Endothelial cell of umbilical vein (primary cell): Measurements from ENCODE around the gene PTPRD.

ENCODE experiments used
- CTCF ChIP-seq, 2 donors: IDR thresholded peaks; 1 replicate in 1 of 2; 2 replicates in 1 of 2; pipeline ENCODE4 v1.5.1; 2011; ENCODE audit warnings: low read length in 2 of 2, mild to moderate bottlenecking in 2 of 2, moderate library complexity in 2 of 2, control low read depth in 1 of 2, inconsistent platforms in 1 of 2, low read depth in 1 of 2; ENCODE audit not compliant: insufficient read depth in 1 of 2; ENCODE audit errors: extremely low read depth in 1 of 2
- FOS ChIP-seq: IDR thresholded peaks from 2 replicates; pipeline ENCODE4 v1.6.1; 2011; ENCODE audit warnings: mild to moderate bottlenecking, low read length, moderate library complexity, borderline replicate concordance; ENCODE audit not compliant: insufficient read depth
- POLR2A ChIP-seq: IDR thresholded peaks from 2 replicates; pipeline ENCODE4 v1.6.1; 2012; ENCODE audit warnings: low read depth, mild to moderate bottlenecking, control low read depth, low read length
- POLR2AphosphoS5 ChIP-seq: IDR thresholded peaks from 2 replicates; pipeline ENCODE4 v1.6.1; 2012; ENCODE audit warnings: low read depth, mild to moderate bottlenecking, control low read depth, low read length, moderate library complexity; ENCODE audit not compliant: insufficient read depth

GRCh38 chr9:8736805-8737204 lies 1876.0 kb downstream of the PTPRD start:
- no peak for TF ChIP-seq POLR2AphosphoS5
- no peak for TF ChIP-seq CTCF (IDR thresholded peaks at IDR 0.05; ENCODE audit: extremely low read depth in 1 of 2, insufficient read depth in 1 of 2, low read depth in 1 of 2, low read length in 2 of 2)
- TF ChIP-seq POLR2A: no peak
- TF ChIP-seq FOS: no peak
